Stimulated activated naive CD8-positive, alpha-beta T cell treated with anti-CD3 and anti-CD28 coated beads, Interleukin-15, amount 100 ng/mL, for 72 hours (primary cell): ENCODE results near the gene HTRA1.

ENCODE experiments used
- ATAC-seq: fragments of 150-1000 bp; cut with Tn5 transposase; 2 replicates; pipeline ENCODE4 v1.10.0; 2021; ENCODE audit warnings: mild to moderate bottlenecking, moderate library complexity
- DNase-seq, 2 donors: peaks; one replicate each; pipeline ENCODE4 v3.0.0; 2021 to 2022
- H3K27ac Mint-ChIP-seq, 2 donors: one replicate each; pipeline ENCODE4 v1.8.0; 2022; ENCODE audit warnings: mild to moderate bottlenecking in 2 of 2, mixed read lengths in 2 of 2, moderate library complexity in 2 of 2
- H3K27me3 Mint-ChIP-seq: one replicate; pipeline ENCODE4 v1.8.0; 2022; ENCODE audit warnings: mixed read lengths
- H3K4me1 Mint-ChIP-seq: one replicate; pipeline ENCODE4 v1.8.0; 2022; ENCODE audit warnings: mild to moderate bottlenecking, mixed read lengths
- H3K4me3 Mint-ChIP-seq, 2 donors: one replicate each; pipeline ENCODE4 v1.8.0; 2022; ENCODE audit warnings: mild to moderate bottlenecking in 2 of 2, mixed read lengths in 2 of 2, moderate library complexity in 1 of 2
- H3K9me3 Mint-ChIP-seq, 2 donors: one replicate each; pipeline ENCODE4 v1.8.0; 2022; ENCODE audit warnings: mixed read lengths in 2 of 2

HTRA1 gene

GRCh38 chr10:122476333-122476695 lies 15.0 kb downstream of the HTRA1 start:
- Mint-ChIP-seq H3K9me3 (no peaks in the 10 kb centered on the region), H3K27me3 (peaks cover 49% of the 10 kb centered on the region), H3K4me3 (no peak overlapping the region), H3K27ac (no peak overlapping the region), H3K4me1 (peaks cover 16% of the 10 kb centered on the region)
- no peak for ATAC-seq
- no peak for DNase-seq

- DNase-seq (no peak), ATAC-seq (no peak)
- Mint-ChIP-seq H3K27ac (no peak overlapping the region), H3K27me3 (peaks cover 45% of the 10 kb centered on the region), H3K4me3 (no peak overlapping the region), H3K9me3 (peaks cover 0 to 7% of the 10 kb centered on the region in 2 donors), H3K4me1 (peaks cover 16% of the 10 kb centered on the region)
Observed at GRCh38 chr10:122477436-122477835, 16.1 kb downstream of the HTRA1 start.

GRCh38 chr10:122478971-122479370 lies 17.6 kb downstream of the HTRA1 start:
- ATAC-seq (no peak), DNase-seq (no peak)
- Mint-ChIP-seq H3K4me1 (peaks cover 13% of the 10 kb centered on the region), H3K27ac (no peak overlapping the region), H3K4me3 (no peak overlapping the region), H3K27me3 (peaks cover 42% of the 10 kb centered on the region), H3K9me3 (peaks cover 0 to 7% of the 10 kb centered on the region in 2 donors)

GRCh38 chr10:122480146-122480833 lies 18.9 kb downstream of the HTRA1 start:
- Mint-ChIP-seq H3K27me3 (peaks cover 29% of the 10 kb centered on the region), H3K27ac (no peak overlapping the region), H3K9me3 (peaks cover 0 to 7% of the 10 kb centered on the region in 2 donors), H3K4me3 (no peak overlapping the region), H3K4me1 (peaks cover under 1% of the 10 kb centered on the region)
- no peak for DNase-seq
- ATAC-seq = no peak

GRCh38 chr10:122481296-122482056 lies 20.1 kb downstream of the HTRA1 start:
- peaks cover 17% of the 10 kb centered on the region for H3K27me3 Mint-ChIP-seq
- DNase-seq (no peak), ATAC-seq (no peak)
- H3K27ac Mint-ChIP-seq = no peak overlapping the region
- peaks cover 0 to 7% of the 10 kb centered on the region in 2 donors for H3K9me3 Mint-ChIP-seq
- H3K4me3 Mint-ChIP-seq = no peak overlapping the region
- H3K4me1 Mint-ChIP-seq = no peaks in the 10 kb centered on the region

GRCh38 chr10:122484276-122485060 lies 23.1 kb downstream of the HTRA1 start:
- ATAC-seq = no peak
- Mint-ChIP-seq H3K27me3 (peaks cover 15% of the 10 kb centered on the region), H3K9me3 (peaks cover 0 to 7% of the 10 kb centered on the region in 2 donors), H3K27ac (no peak overlapping the region), H3K4me3 (no peak overlapping the region), H3K4me1 (no peaks in the 10 kb centered on the region)
- DNase-seq = no peak

GRCh38 chr10:122485670-122486069 lies 24.3 kb downstream of the HTRA1 start:
- Mint-ChIP-seq H3K27ac (no peak overlapping the region), H3K27me3 (peaks cover 12% of the 10 kb centered on the region), H3K9me3 (peaks cover 0 to 7% of the 10 kb centered on the region in 2 donors), H3K4me3 (no peak overlapping the region), H3K4me1 (peaks cover 6% of the 10 kb centered on the region)
- DNase-seq (no peak), ATAC-seq (no peak)

GRCh38 chr10:122486406-122487080 lies 25.2 kb downstream of the HTRA1 start:
- H3K4me1 Mint-ChIP-seq = peaks cover 15% of the 10 kb centered on the region
- DNase-seq (no peak), ATAC-seq (no peak)
- H3K9me3 Mint-ChIP-seq = peaks cover 0 to 5% of the 10 kb centered on the region in 2 donors
- H3K27ac Mint-ChIP-seq = no peak overlapping the region
- peaks cover 15% of the 10 kb centered on the region for H3K27me3 Mint-ChIP-seq
- no peak overlapping the region for H3K4me3 Mint-ChIP-seq

- Mint-ChIP-seq H3K9me3 (no peaks in the 10 kb centered on the region), H3K27me3 (peaks cover 15% of the 10 kb centered on the region), H3K27ac (no peak overlapping the region), H3K4me1 (peaks cover 22% of the 10 kb centered on the region), H3K4me3 (no peak overlapping the region)
- DNase-seq (no peak), ATAC-seq (no peak)
Observed at GRCh38 chr10:122487174-122487765, 25.9 kb downstream of the HTRA1 start.

- H3K27me3 Mint-ChIP-seq = peaks cover 42% of the 10 kb centered on the region
- H3K4me1 Mint-ChIP-seq = peaks cover 27% of the 10 kb centered on the region
- ATAC-seq (no peak), DNase-seq (no peak)
- H3K9me3 Mint-ChIP-seq = no peaks in the 10 kb centered on the region
- H3K27ac Mint-ChIP-seq = no peak overlapping the region
- H3K4me3 Mint-ChIP-seq = no peak overlapping the region
Observed at GRCh38 chr10:122490268-122490667, 28.9 kb downstream of the HTRA1 start.

- peak in 1 of 2 donors; percentile 31 for DNase-seq
- Mint-ChIP-seq H3K4me3 (no peak overlapping the region), H3K9me3 (no peaks in the 10 kb centered on the region), H3K4me1 (peaks cover 32% of the 10 kb centered on the region), H3K27ac (no peak overlapping the region), H3K27me3 (peaks cover 42% of the 10 kb centered on the region)
- peak; percentile 90 for ATAC-seq
Observed at GRCh38 chr10:122490786-122491680, 29.7 kb downstream of the HTRA1 start.

GRCh38 chr10:122492006-122492405 lies 30.7 kb downstream of the HTRA1 start:
- ATAC-seq (no peak), DNase-seq (no peak)

GRCh38 chr10:122492999-122493481 lies 31.7 kb downstream of the HTRA1 start:
- Mint-ChIP-seq H3K4me1 (peaks cover 39% of the 10 kb centered on the region), H3K9me3 (no peaks in the 10 kb centered on the region), H3K27ac (no peak overlapping the region), H3K27me3 (peaks cover 42% of the 10 kb centered on the region), H3K4me3 (no peak overlapping the region)
- ATAC-seq = no peak
- DNase-seq = no peak

More at GRCh38 chr10:122492006-122492405, 30.7 kb downstream of the HTRA1 start:
- Mint-ChIP-seq H3K27ac (peak overlapping the region in 1 of 2 donors; percentile 59), H3K9me3 (no peaks in the 10 kb centered on the region), H3K4me3 (no peak overlapping the region), H3K4me1 (peaks cover 39% of the 10 kb centered on the region), H3K27me3 (peaks cover 42% of the 10 kb centered on the region)

GRCh38 chr10:122493761-122494160 lies 32.4 kb downstream of the HTRA1 start:
- no peak overlapping the region for H3K4me3 Mint-ChIP-seq
- H3K9me3 Mint-ChIP-seq = no peaks in the 10 kb centered on the region

More at GRCh38 chr10:122493761-122494160, 32.4 kb downstream of the HTRA1 start:
- Mint-ChIP-seq H3K27me3 (peaks cover 42% of the 10 kb centered on the region), H3K4me1 (peaks cover 39% of the 10 kb centered on the region), H3K27ac (no peak overlapping the region)
- DNase-seq = no peak
- ATAC-seq = no peak
